ENCODE data around the gene NACC1. TPM values are rescaled to one million over a fixed set of nuclear protein-coding genes. Genes with fewer than 3 reads are reported as not detected.
A peak's percentile ranks its signal among the peaks of the same experiment; 100 is the strongest.

Gene NACC1
- total RNA-seq, 1 donor from 2014 or later, result 15.6 TPM

DNA sequence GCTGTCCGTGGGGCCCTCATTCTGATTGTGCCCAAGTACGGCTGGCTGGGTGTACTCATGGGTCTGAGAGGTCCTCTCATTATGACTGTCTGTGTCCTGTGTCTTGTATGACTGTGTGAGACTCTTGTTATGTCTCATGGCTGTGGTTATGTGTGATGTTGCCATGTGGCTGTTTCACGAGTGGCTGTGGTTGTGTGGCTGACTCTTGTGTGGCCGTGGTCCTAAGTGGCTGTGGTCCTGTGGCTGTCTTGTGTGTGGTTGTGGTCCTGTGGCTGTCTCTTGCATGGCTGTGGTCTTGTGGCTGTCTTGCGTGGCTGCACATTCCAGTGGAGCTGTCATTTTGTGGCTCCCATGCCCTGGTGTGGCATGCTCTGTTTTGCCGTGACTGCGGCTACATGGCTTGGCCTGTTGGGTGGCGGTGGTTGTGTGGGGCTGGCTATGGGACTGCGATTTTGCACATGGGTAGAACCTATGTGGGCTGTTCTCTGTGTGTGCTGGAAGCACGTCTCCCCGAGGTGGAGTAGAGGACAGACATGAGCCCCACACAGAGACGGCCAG is 18.0 kb upstream of the NACC1 start:
- DNase-seq (ENCODE audit: low spot score), result no peak

DNA sequence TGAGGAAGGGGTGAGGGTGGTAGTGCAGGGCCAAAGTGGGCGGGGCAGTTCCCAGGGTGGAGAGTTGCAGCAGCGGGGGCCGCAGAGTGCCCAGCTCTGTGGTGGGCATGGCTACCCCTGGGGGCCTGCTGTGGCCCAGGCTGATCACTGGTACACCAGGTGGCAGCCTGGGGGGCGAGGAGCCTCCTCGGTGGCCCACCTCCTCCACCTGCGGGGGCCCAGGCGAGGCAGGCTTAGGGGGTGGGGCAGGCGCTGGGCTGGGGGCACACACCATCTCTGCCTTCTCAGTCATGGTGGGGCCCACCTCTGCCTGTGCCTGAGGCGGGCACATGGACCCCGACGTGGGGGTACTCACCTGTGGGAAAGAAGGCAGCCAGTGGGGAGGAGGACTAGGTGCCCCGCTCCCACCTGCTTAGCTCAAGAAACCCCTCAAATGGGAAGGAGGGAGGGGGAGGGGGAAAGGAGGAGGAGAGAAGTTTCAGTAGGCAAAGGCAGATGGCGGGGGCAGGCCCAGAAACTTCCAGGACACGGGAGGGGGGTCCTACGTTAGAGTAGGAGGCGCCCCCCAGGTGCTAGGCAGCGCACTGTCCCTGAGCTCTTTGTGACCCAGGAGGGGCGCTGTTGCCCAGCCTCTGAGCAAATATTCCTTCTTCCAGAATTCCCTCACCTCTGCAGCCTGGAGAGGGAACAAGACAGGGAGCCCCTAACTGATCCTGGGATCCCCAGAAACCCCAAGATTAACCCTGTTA is 17.0 kb upstream of the NACC1 start:
- no peak for DNase-seq (ENCODE audit: low spot score)

DNA sequence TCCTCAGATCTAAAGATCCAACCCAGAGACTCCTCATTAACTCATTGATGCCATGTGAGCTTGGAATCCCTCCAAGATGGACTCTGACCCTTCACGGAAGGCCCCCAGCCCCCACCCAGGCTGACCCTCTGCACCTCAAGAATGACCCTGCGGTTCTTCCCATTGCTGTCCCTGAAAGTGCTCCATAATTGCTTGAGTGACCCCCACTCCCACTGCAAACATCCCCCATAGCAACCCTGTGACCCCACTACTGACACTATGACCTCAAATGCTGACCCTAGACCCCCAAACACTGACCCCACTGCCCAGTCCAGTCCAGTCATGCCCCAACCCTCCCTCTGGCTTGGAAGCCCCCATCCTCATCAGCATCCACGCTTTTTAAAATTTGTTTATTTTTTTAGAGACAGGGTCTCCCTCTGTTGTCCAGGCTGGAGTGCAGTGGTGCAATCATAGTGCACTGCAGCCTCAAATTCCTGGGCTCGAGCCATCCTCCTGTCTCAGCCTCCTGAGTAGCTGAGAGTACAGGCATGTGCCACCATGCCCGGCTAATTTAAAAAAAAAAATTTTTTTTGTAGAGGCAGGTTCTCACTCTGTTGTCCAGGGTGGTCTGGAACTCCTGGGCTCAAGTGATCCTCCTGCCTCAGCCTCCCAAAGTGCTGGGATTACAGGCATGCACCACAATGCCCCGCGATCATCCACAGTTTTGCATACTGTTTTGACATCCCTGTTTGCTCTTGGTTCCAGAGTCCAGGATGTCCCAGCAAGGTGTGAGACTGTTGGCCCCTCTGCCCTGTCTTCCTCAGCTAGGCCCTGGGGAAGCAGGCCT is 16.3 kb upstream of the NACC1 start:
- no peak for DNase-seq (ENCODE audit: low spot score)

DNA sequence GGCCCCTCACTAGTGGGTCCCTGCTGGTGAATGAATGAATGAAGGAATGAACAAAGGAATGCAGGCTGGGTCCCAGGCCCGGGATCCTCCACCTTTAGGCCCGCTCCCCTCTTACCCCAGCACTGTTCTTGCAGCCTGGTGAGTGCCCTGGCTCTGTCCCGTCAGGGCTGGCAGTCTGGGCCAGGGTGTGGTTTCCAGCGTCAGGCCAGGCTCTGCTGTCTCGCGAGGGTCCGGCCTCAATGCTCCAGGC is 15.7 kb upstream of the NACC1 start:
- DNase-seq (ENCODE audit: low spot score), result no peak

DNA sequence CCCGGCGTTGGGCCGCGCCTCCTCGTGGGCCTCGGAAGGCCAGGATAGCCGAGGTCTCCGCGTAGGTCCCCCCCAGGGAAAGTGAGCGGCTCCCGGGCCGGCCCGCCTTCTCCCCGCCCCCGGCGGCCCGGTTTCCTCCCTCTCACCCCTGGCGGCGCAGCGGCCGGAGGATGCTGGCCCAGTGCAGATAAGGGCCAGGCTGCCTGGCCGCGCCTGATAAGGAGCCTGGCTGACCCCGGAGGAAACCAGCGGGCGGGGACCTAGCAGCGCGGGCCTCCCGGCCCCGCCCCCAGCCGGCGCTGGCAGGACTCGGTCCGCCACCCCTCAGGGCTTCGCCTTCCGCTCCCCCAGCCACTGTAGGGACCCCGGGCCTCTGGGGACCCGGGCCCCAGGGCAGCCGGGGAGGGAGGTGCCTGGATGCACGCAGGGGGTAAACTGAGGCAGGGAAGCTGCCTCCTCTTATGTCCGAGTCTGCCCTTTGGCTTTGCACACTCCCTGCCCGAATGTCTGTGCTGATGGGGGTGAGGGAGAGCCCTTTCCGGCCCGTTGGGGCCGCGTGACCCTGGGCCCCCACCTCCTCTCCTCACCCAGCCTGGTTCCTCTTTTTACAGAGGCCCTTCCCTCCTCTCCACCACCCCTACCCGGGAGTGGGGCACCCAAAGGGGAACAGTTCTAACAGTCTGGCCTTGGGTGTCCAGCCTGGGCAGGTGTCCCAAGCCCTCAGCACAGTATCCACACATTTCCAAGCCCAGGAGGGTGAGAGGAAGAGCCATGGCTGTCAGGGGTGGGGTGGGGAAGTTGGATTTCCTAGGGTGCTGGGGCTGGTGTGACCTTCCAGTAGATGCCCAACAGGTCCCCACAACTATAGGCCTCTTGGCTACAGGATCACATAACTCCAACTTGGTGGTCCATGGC is 15.1 kb upstream of the NACC1 start, which contains the start of gene LYL1:
TSS of gene LYL1 (minus strand) at position 193 of the 915 bp plus-strand sequence. CDS start 1,687 bp downstream, outside the sequence.
- DNase-seq (ENCODE audit: low spot score), result peak; percentile 92

DNA sequence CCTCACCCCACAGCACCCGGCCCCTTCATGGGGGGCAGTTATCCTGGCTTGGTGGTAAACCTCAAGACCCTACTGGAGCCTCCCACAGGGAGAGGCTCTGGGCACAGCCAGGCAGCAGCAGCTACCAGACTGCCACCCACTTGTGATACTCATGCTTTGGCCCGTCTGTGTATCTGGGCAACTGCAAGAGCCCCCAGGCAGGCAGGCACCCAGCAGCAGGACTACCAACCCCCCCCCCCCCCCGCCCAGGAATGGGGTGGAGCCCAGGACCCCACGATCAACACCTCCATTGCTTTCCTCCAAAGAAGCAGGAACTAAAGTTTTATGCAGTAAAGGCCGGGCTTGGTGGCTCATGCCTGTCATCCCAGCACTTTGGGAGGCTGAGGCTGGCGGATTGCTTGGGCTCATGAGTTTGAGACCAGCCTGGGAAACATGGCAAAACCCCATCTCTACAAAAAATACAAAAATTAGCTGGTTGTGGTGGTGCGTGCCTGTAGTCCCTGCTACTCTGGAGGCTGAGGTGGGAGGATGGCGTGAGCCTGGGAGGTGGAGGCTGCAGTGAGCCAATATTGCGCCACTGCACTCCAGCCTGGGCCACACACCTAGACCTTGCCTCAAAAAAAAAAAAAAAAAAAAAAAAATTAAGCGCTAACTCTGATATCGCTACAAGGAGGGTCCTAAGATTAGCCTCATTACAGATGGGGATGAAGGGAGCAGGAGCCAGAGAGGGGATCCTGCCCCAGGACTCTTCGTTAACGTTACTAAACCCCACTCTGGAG is 14.3 kb upstream of the NACC1 start:
- no peak for DNase-seq (ENCODE audit: low spot score)

DNA sequence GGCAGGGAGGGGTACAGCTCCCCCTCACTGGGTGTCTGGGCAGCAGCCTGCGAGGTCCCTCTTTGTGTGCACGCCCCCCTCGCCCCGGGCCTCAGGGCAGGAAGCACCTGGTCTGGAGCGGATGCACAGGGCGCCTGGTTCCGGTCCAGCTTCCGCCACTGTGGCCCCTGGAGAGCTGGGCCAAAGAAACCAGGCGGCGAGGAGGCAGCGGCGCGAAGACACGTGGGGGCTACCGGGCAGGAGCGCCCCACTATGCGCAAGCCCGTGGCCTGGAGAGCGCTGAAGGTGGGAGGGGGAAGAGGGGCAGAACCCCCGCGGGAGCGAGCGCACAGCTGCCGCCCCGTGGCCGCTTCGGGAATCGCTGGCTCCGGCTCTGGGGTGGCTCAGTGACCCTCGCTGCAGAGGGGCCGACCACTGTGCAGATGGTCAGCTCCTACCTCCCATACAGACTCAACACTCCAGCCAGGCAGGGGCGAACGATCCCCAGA is 13.7 kb upstream of the NACC1 start:
- DNase-seq (ENCODE audit: low spot score), result no peak

DNA sequence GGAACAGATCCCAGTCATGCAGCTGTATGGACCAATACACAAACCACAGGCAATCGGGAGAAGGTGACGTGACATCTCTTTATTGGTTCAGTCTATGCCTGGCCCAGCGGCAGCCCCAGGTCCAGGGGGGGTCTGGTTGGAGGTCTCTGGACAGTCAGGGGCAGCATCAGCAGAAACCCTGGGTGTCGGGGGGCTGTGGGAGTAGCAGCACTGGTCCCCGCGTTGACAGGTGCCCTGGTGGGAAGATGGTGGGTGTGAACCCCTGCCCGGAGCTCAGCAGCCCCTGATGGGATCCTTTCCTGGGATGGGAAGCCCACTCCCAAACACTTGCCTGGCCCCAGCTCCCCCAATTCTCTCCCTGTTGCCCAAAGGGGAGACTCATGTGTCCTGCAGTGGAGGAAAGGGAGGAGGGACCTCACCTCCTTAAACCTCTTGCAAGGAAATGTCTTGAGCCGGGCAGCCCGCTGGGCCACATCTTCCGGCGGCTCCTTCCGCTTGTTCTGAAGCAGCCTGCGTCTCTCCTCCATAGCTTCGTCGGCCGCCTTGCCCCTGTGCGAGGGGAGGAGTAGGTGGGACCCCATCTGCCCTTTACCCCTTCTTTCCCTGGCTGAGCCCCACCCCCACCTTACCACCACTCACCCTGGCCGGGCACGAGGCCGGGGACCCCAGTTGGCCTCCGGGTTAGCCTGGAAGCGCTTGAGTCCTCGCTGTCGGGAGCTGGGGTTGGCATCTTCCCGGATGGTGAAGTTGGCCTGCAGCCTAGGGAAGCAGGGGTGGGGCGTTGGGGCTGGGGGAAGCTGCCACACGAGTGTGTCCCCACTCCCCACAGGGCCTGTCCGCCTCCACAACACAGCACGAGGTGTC is 13.0 kb upstream of the NACC1 start:
- no peak for DNase-seq (ENCODE audit: low spot score)

DNA sequence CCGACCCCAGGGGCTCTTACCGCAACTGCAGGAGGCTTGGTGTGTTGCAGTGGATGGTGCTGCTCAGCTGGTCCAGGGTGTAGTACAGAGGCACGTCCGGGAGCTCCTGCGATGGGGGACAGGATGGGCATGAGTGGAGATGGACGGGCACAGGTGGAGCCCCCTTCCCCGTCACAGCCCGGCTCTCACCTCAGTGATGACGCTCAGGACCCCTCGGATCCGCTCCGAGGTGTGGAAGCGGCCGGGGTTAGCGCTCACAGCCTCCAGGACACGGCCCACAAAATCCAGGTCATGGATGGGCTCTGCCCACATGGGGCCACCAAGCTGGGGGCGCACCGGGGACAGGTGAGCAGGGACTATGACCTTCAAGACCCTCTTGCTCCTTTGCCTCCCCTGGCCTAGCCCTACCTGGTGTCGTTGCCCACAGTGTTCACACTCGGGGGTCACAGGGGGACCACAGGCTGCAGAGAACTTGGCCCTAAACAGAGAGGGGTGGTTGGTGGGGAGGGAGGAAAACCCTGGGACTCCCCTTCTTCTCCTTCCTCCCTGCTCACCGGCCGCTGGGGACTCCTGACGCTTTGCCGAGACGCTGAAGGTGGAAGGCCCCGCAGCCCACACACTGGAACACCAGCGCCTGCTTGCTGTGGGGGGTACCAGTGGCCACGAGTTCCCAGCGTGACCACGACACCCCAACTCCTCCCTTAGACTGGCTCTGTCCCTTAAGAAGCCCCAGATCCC is 8.5 kb upstream of the NACC1 start:
- no peak for DNase-seq (ENCODE audit: low spot score)

DNA sequence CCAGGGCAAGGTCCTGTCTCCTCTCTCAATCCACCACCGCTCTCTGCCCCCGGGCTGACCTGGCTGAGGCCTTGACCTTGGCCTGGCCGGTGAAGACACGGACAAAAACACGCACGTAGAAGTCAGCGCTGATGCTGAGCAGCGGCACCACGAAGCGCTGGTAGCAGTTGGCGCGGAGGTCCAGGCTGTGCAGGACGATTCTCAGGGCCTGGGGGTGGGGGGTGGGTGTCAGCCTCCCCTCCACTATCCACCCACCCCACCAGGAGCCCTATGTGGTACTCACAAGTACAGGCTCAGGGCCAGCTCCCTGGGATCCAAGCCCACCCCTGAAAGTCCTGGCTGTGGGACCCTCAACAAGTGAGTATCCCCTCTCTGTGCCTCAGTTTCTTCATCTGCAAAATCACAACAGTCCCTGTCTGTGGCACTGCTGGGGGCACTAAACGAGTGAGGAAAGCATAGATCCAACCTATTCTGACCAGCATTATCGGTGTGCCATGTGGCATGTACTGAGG is 7.9 kb upstream of the NACC1 start:
- DNase-seq (ENCODE audit: low spot score), result no peak

DNA sequence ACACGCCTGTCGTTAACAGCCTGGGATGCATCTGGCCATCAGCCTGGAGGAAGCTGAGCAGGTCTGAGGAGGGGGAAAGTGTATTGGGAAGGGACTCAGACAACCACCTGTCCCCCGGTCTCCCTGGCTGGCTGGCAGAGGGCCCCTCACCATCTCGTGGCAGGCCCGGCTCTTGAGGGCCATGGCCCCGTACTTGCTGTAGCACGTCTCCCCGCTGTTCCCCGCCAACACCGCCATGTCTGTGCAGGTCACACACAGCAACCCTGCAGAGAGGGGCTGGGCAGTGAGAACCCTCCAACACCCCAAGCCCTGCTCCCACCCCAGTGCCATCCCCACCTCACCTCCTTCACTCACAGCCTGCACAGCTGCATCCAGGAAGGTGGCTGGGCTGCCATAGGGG is 5.5 kb upstream of the NACC1 start:
- DNase-seq (ENCODE audit: low spot score), result no peak

DNA sequence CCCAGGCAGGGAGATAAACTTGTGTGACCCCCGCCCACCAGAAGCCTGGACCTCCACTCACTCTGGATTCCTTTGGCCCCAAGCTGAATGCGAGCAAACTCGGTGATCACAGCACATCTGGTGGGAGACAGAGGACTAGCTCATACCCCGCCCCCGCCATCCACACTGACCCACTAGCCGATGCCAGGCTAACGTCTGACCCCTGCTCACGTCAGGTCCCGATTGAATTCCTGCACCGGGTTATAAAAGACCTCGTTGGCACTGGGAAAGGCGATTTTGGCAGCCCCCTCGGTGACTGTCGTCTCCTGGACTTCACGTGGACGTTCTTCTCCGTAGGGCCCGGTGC is 2.2 kb upstream of the NACC1 start:
- no peak for DNase-seq (ENCODE audit: low spot score)

DNA sequence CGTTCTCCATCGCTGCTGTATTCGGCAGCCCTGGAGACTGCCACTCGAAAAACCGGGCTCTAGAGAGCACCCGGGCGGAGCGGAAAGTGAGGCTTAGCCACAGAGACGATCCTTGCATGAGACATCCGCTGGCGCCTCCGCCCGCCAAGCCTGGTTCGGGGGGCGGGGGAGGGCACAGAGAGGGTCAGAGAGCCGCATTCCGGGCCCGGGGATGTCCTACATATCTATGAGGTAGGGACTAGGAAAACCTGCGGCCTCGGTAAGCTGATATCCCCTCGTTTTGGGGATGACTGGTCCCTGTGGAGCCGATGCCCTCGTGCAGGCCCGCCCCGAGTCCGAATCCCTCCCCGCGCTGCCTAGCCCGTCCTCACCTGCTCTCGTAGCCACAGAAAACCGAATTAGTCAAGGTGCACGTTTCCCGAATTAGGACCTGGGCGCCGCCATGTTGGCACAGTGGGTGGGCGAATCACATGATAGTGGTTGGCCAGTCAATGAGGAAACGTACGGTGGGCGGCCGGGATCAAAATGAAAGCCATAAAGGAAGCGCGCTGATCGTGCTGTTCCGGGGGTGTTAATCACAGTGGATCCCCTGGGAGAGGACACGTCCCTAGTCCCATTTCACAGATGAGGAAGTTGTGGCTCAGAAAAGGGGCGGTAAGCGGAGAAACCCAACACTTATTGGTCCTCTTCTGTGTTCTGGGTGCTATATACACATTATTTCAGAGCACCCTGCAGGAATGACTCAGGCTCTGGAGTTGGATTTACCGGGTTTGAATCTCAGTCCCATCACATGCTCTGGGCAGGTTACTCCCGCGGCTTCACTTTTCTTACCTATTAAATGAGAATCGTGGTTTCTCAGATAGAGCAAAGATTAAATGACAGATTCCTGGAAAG is 1.5 kb upstream of the NACC1 start, which contains the start of gene TRMT1:
TSS of gene TRMT1 (minus strand) at position 459 of the 894 bp plus-strand sequence. CDS start at position 118, 341 bp downstream.
- peak; percentile 92 for DNase-seq (ENCODE audit: low spot score)

DNA sequence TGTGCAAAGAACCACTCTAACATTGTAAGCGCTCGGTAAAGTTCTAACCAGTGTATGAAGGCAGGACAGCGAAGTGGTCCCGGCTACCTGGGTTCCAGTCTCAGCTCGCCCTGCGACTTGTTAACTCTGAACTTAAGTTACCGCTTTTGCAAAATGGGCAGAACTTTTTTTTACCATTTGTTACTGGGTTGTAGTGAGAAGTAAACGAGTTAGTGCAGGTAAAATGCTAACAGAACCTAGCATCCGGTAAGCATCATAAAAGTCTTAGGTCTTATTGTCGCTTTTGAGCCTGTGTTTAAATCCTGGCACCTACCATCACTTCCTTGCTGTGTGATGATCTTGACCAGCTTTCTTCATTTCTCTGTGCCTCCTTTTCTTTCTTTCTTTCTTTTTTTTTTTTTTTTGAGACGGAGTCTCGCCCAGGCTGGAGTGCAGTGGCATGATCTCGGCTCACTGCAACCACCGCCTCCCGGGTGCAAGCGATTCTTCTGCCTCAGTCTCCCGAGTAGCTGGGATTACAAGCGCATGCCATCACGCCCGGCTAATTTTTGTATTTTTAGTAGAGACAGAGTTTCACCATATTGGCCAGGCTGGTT is 790 bp upstream of the NACC1 start:
- no peak for DNase-seq (ENCODE audit: low spot score)

DNA sequence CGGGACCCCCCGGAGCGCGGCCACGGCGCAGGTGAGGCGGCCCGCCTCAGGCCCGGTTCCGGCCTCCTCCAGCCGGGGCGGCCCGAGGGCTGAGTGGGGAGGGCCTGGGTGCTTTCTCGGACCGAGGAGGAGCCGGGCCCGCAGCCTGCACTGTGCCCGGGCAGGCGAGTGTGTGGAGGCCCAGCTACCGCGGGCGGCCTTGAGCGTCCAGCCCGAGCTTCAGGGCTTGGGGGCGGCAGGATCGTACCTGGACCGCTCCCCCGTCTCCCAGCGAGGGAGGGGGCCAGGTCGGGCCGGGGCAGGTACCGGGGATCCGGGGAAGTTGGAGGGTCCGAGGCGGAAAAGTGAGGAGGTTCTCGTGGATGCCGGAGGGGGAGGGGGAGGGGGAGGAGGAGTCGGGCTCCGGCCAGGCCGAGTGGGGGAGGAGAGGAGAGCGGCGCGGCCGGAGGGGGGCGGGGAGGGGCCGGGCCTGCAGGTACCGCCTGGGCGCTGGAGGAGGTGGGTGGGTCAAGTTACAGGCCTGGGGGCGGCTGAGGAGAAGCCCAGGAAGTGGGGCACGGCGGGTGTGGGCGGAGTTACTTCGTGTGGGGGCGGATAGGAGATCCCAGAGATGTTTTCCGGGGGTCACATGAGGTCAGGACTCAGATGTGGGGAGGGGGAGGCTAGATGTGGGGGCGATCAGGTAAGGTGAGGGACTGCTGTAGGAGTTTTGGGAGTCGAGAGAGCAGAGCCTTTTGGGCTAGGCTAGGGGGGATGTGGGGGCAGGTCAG is 545 bp downstream of the NACC1 start:
- no peak for DNase-seq (ENCODE audit: low spot score)

DNA sequence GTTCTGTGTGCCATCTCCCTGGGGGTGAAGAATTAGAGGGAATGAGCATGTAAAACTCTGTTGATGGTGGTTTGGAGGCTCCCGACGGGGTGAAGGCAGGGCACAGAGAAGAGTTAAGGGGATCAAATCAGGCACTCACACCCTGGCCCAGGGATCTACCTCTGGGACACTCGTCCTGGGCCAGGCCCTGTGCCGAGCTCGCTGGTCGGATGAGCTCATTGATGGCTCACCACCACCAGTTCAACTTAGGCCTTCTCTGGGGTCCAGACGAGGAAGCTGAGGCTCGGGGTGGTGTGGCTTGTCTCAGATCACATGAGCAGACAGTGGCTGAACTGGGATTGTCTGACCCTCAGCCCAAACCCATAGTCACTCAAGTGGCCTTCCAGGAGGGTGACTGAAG is 1.6 kb downstream of the NACC1 start:
- no peak for DNase-seq (ENCODE audit: low spot score)

DNA sequence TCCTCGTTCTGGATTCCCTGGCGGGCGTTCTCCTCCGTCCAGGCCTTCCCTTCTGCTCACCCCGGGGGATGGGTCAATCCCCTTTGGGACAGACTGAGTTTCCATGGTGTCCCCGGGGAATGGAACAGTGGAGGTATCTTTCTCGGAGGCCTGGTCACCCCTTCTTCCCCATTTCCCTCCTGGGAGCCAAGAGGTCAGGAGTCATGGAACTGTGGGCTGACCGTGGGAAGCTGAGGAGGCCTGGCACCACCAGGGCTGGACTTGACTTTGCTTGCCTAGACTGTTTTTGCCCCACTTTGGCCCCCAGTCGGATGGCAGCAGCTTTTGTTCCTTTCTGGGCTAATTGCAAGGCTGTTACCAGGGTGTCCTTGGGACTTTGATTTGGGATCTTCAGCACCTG is 2.0 kb downstream of the NACC1 start:
- DNase-seq (ENCODE audit: low spot score), result no peak

All from umbilical cord (tissue), 2 donors.